ENCODE results near the gene KLHDC1. TPM values are rescaled to one million over a fixed set of nuclear protein-coding genes. Genes with fewer than 3 reads are reported as not detected.

Gene KLHDC1
- total RNA-seq, 1 donor from 2014 or later = not detected

DNA sequence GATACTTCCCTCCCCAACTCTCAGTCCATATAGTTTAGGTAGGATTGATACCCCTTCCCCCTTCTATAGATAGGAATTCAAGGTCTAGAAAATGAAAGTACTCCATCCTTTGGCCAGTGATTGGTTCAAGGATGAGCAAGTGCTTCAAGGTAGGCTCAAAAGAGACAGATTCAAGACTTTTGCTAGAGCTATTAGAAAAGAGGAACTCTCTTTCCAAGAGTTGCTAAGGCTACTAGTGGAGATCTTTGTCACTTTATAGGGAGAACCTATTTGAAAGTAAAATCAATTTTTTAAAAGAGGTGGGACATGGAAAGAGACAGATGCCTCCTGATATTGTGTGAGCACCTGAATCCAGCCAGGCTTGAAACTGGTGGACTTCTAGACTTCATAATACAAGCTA lies 22.4 kb upstream of the KLHDC1 start:
- Histone ChIP-seq H3K9me3 (no peaks in the 10 kb centered on the region), H3K4me3 (no peak overlapping the region), H3K4me1 (no peaks in the 10 kb centered on the region), H3K27ac (no peak overlapping the region), H3K36me3 (no peaks in the 10 kb centered on the region), H3K27me3 (no peaks in the 10 kb centered on the region)
- TF ChIP-seq, protein P1, sequence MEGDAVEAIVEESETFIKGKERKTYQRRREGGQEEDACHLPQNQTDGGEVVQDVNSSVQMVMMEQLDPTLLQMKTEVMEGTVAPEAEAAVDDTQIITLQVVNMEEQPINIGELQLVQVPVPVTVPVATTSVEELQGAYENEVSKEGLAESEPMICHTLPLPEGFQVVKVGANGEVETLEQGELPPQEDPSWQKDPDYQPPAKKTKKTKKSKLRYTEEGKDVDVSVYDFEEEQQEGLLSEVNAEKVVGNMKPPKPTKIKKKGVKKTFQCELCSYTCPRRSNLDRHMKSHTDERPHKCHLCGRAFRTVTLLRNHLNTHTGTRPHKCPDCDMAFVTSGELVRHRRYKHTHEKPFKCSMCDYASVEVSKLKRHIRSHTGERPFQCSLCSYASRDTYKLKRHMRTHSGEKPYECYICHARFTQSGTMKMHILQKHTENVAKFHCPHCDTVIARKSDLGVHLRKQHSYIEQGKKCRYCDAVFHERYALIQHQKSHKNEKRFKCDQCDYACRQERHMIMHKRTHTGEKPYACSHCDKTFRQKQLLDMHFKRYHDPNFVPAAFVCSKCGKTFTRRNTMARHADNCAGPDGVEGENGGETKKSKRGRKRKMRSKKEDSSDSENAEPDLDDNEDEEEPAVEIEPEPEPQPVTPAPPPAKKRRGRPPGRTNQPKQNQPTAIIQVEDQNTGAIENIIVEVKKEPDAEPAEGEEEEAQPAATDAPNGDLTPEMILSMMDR (IDR thresholded peaks at IDR 0.05) = no peak
- intact Hi-C loops (cut with DNase I) = no loop called here
- no peak for DNase-seq (ENCODE audit: low spot score in 2 of 2)

GRCh38 chr14:49673586-49673985 lies 19.3 kb upstream of the KLHDC1 start:
- Histone ChIP-seq H3K36me3 (no peaks in the 10 kb centered on the region), H3K9me3 (no peaks in the 10 kb centered on the region), H3K4me3 (no peak overlapping the region), H3K27ac (no peak overlapping the region), H3K27me3 (no peaks in the 10 kb centered on the region), H3K4me1 (no peaks in the 10 kb centered on the region)
- TF ChIP-seq, protein P1 (IDR thresholded peaks at IDR 0.05) = no peak
- intact Hi-C loops (cut with DNase I) = no loop called here
- DNase-seq (ENCODE audit: low spot score in 2 of 2) = no peak

DNA sequence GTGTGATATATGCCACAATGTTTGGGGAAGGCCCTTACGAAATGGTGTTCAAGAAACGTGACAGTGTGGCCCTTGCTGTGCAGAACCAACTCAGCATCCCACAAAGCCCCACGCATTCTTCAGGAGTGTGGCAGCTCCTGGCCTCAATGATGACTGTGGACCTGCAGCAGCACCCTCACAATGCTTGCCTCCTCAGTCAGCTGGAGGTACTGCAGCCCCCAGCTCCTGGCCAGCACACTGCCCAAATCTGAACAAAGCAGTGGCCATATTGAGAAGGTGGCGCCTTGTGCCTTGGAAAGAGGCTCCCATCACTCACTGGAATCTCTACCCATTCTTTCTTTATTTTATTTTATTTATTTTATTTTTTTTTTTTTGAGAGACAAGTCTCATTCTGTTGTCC lies 15.3 kb upstream of the KLHDC1 start:
- Histone ChIP-seq H3K4me1 (no peaks in the 10 kb centered on the region), H3K9me3 (no peaks in the 10 kb centered on the region), H3K36me3 (no peaks in the 10 kb centered on the region), H3K27me3 (no peaks in the 10 kb centered on the region), H3K4me3 (no peak overlapping the region), H3K27ac (no peak overlapping the region)
- no peak for DNase-seq (ENCODE audit: low spot score in 2 of 2)
- intact Hi-C loops (cut with DNase I) = no loop called here
- TF ChIP-seq, protein P1 (IDR thresholded peaks at IDR 0.05) = no peak

GRCh38 chr14:49679271-49679670 lies 13.6 kb upstream of the KLHDC1 start:
- Histone ChIP-seq H3K4me1 (no peaks in the 10 kb centered on the region), H3K9me3 (no peaks in the 10 kb centered on the region), H3K27me3 (no peaks in the 10 kb centered on the region), H3K27ac (no peak overlapping the region), H3K36me3 (no peaks in the 10 kb centered on the region), H3K4me3 (no peak overlapping the region)
- intact Hi-C loops (cut with DNase I) = no loop called here
- DNase-seq (ENCODE audit: low spot score in 2 of 2) = no peak
- TF ChIP-seq, protein P1 (IDR thresholded peaks at IDR 0.05) = no peak

GRCh38 chr14:49686425-49686824 lies 6.5 kb upstream of the KLHDC1 start:
- H3K27me3 ChIP-seq = no peaks in the 10 kb centered on the region
- H3K4me1 ChIP-seq = peaks cover 0 to 11% of the 10 kb centered on the region in 2 donors
- H3K4me3 ChIP-seq = no peak overlapping the region
- H3K27ac ChIP-seq = no peak overlapping the region
- no peak for DNase-seq (ENCODE audit: low spot score in 2 of 2)
- no peaks in the 10 kb centered on the region for H3K36me3 ChIP-seq
- intact Hi-C loops (cut with DNase I) = no loop called here
- TF ChIP-seq, protein P1 (IDR thresholded peaks at IDR 0.05) = no peak
- H3K9me3 ChIP-seq = no peaks in the 10 kb centered on the region

All from ascending aorta (tissue), 2 donors.